Stimulated activated CD8-positive, alpha-beta memory T cell treated with anti-CD3 and anti-CD28 coated beads, Interleukin-2, amount 100 ng/mL, for 1 hour (primary cell): ENCODE measurements around the gene MAGEF1.
"Not testable (repeated sequence)": the region's sequence is repeated elsewhere in the genome, so short reads cannot be mapped to it uniquely, and the experiment has no call there.

Experiments
- DNase-seq, 2 donors: peaks; one replicate each; pipeline ENCODE4 v3.0.0-alpha.2; 2020; ENCODE audit warnings: low read depth in 2 of 2

Gene MAGEF1

DNA sequence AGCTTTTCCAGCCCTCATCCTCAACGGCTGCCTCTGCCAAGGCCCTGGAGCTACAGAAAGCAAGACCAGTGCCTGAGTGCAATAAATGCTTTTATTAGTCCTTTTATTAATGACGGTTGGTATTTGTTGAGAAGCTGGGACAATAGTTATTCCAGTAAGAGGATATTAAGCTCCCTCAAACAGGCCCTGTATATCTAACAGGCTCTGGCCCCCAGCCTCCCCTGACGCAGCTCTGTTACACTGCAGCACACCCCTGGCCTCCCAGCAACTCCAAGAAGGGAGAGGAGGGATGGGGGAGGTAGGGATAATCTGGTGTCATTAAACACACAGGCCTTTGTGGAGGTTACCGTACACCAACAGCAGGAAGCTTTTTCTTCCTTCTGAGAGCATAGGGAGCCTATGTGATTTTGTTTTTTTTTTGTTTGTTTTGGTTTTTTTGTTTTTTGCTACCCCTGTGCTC is 30.8 kb upstream of the MAGEF1 start:
- DNase-seq, result no peak

DNA sequence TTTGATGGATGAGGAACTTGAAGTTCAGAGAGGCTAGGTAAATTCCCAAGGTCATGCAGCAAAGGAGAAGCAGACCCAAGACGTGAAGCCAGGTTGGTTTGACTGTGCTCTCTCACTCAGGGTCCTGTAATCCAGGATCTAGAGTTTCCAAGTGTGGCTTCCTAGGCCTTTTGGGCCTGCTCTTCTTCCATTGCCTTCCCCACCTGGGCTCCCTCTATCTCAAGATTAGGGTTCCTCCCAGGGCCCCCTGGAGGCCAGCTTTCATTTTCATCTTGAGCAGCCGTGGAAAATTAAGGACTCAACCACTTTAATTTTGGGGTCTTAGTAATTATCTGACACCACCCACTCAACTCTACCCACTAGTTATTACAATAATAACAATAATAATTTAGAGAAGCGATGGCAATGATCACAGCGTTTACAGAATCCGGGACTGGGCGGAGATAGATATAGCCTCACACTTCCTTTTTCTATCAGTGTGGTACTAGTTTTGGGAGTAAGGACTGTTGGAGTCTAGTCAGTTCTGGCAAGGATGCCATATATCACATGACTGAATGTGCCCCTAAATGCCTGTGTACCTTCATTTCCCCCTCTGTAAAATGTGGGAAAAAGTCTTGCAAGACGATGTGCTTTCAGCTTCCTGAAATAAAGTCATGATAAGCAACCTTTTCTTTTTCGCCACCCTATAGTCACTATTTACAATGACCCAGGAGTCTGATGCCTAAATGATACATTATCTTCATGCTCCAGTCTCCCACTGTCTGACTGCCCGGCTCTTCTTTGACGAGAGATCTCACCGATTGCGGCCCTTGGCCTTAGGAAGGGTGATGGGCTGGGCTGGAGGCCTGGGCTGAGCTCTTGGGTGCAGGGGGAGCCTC is 30.2 kb upstream of the MAGEF1 start:
- DNase-seq, result no peak

DNA sequence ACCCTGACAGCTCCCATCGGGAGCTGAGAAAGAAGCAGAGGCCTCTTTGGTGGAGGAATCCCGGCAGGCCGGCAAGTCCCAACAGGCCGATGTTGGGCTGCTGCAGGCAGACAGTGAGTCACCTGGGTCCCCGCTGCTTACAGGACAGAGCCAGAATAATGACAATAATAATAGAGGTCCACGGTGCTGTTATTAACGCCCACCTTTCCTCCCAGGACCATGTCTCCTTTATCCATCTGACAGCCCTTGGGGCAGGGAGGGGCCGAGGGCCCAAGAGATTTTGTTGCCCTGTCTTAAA is 29.3 kb upstream of the MAGEF1 start:
- no peak for DNase-seq

DNA sequence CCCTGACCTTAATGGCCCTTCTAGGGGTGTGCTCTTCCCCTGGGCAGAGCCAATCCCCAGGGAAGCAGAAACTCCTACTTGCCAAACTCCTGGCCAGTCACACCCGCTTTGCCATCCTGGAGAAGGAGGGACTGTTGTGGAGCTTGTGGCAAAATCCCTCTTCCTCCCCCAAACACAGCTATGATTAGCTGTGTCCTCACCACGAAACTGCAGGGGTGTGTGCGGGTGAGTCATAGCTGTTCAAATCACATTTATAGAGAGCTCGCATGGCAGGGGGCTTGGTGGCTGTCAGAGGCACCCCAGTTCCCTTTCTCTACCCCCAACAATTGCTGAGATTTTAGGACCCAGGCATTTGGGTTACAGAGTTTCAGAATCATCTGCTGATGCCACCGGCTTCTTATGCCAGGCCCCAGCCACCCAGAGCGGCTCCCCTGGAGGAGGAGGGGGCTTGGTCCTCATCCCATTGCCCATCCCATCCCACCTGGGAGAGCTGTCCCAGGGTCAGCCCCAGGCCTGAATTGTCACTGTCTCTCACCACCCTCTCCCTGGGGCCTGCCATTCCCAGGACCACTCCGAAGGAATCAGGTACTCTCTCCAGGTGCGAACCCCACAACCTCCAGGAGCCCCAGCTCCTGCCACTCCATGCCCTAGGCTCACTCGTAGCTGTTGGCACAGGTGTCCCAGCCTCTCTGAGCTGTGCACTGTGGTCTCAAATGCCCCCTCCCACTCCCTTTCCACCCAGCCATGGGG is 28.8 kb upstream of the MAGEF1 start:
- no peak for DNase-seq

DNA sequence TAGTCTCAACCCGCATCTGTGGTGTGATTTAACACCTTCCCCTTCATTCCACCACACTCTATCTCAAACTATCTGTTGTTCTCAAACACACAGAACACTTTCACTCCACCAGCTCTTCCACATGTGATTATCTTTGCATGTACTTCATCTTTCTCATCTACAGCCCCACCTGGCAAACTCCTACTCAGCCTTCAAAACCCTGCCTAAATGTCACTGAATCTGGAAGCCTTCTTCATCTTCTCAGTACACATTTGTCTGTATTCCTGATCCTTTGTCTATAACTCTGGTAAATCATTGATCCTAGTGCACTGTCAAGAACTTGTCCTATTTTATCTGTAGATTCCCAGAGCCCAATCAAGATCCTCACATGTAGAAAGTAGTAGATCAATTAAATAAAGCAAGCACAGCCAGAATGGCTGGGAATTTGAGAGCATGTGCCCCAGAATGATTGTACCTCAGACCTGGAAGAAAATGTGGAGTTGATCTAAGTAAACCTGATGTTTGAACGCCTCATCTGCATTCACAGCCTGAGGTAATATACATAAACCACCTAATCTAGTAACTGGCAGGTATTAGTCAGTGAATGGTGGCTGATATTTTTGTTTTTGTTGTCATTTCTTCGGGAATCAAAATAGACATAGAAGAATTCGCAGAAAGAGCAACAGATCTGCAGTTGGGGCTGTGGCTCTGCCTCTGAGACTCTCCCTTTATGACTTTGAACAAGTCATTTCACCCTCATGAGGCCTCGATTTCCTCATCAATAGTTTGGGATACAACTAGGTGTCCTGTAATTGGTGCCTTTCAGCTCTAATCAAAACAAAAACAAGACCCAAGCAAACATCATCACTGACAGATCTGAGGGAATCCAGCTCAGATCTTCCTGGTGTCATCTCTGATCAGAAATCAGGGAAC is 28.0 kb upstream of the MAGEF1 start:
- no peak for DNase-seq

DNA sequence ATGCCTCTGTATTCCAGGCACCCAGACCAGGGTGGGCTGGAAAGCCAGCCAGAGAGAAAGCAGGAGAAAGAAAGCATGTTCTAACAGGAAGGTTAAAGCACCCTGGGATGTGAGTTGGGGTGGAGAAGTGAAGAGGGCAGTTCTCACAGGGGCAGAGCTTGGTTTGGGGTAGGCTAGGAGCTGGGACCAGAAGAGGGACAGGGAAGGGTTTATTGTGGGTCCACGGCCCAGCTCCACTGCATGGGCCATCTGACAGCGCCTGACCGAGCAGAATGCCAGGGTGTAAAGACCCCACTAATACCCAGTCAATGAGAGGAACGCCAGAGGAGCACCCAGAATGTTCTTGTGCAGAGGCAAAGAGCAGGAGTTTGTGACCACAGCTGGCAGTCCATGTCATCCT is 27.1 kb upstream of the MAGEF1 start:
- DNase-seq, result no peak

DNA sequence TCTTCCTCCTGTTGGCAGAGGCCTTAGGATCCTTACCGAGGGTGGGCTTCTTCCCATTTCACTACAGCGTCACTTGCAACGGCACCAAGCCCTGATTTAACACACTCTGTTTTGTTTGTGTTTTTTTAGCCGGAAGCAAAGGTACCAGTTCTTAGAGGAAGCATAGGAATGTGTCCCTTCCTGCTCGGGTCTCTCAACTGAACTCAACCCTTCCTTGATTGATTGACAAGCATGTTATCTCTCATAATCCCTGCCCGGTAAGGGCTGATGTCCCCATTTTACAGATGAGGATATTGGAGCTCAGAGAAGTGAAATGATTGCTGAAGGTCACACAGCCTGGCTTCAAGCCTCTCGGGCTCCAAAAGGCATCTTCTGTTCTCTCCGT is 26.6 kb upstream of the MAGEF1 start:
- no peak for DNase-seq

DNA sequence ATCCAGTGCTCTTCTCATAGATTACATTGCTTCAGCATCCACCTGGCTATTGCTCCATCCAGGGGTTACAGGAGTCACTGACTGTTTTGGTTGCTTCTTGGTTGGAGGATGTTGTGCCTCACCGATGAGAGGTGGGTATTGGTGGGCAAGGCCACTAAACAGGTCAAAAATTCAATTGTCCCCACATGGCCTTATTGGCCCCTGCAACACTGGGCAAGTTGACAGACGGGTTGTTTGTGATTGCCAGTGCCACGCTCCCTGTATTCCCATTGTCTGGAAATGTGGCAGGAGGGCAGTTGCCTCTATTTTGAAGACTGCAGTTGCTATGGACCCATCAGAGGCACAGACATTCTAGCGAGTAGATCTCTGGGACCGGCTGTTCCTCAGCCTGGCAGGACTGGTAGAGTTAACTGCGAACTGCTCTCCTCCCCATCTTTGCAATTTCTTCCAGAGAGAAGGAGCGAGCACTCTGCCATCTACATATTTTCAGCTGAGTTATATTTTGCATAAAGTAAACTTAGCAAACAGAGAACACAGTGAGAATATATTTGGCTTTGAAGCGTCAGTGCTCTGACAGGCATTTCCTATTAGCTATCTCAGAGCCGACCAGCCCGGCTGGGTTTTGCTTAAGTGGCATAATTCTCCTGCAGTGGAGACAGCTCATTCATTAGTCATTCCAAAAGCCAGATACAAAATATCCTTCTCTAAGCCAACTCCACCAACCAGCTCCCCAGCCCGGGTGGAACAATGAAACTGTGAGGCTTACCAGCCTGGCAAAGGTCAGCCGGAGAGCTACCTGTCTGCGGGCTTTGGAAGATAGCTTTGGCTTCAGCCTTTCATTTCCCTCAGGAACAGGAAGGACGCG is 26.0 kb upstream of the MAGEF1 start:
- no peak for DNase-seq

DNA sequence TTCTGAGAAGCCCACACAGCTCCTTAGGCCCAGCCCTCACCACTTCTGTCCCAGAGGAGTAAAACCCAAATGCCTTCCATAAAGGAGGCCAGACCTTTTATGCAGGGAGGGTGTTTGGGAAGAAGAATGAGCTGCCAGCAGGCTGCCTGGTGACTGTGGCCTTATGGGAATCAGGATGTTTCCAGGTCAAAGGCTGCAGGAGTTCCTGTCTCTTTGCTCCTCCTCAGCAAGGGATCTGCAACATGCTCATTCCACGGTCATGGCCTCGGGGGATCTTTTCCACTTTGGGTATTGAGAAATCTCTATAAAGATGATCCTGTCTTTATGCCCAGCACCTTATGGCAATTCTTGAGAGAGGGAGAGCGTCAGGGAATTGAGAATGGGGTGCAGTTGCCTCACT is 25.2 kb upstream of the MAGEF1 start:
- DNase-seq, result no peak

DNA sequence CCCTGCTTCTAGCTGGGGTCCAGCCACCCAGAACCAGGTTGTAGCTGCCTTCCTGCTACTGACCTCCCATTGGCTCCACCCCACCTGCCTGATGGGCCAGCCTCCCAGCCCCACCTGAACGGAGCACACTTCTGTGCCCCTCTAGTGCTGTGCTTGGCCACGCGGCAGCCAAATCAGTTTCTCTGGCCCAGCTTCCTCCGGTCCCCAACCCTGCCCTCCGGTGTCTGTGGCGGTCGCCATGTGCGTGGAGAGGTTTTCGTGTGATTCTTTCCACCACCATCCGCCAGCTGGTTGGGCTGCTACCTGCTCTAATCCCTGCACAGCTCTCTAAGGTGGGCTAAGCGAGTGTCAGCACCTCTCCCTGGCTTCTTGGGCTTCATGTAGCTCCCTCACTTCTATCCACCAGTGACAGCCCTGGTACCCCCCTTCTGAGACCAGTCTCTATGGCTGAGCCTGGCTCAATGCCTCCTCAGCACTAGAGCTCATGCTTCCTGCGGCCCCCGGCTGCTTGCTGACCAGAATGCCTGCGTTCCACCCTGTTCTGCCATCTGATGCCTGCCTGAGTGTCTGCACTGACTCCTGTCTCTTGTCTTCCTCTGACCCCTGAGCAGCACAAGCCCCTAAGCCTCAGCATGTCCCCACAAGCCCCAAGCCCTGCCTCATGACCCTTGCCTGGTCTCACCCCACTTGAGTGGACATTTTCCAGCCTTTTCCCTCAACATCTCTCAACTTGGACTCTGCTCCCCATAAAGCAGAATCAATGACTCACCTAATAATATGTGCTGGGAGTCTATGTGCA is 23.2 kb upstream of the MAGEF1 start:
- no peak for DNase-seq

DNA sequence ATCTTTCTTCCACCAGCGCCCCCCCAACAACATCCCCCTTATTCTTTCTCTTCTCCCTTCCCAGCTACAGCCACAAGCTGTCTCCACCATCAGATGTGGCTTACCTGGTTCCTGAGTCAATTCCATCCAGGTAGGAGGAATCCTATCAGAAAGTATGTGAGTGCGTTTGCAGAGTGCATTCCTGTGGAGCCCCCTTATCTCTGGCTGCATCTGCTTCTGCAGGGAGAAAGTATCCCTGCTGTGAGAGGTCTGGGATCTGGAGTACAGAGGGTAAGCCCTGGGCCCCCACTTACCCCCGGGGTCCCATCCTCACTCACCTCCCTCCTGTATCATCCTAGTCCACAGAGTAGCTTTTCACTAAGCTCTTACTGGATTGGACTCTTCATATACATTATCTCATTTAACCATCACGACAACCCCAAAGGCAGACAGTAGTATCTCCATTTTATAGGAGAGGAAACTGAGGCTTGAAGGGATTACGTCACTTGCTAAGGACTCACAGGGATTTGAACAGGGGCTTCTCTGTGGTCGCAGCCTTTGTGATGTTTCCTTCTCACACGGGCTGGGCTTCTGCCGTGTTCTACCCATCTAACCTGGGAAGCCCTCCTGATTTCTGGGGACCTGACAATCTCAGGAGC is 22.2 kb upstream of the MAGEF1 start:
- DNase-seq, result no peak

DNA sequence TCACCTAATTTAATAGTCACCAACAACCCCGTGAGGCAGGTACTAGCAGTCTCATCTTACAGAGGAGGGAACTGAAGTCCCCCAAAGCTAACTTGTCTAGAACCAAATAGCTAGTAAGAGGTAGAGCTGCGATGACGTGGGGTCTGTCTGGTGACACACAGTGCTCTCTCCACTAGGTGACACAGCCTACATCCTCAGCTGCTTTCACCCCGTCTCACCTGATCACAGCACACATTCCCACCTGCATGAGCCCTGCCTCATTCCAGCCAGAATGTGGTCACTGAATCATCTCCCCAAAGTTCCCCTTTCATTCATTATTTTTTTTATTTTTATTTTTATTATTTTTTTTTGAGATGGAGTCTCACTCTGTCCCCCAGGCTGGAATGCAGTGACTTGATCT is 21.3 kb upstream of the MAGEF1 start:
- no peak for DNase-seq

DNA sequence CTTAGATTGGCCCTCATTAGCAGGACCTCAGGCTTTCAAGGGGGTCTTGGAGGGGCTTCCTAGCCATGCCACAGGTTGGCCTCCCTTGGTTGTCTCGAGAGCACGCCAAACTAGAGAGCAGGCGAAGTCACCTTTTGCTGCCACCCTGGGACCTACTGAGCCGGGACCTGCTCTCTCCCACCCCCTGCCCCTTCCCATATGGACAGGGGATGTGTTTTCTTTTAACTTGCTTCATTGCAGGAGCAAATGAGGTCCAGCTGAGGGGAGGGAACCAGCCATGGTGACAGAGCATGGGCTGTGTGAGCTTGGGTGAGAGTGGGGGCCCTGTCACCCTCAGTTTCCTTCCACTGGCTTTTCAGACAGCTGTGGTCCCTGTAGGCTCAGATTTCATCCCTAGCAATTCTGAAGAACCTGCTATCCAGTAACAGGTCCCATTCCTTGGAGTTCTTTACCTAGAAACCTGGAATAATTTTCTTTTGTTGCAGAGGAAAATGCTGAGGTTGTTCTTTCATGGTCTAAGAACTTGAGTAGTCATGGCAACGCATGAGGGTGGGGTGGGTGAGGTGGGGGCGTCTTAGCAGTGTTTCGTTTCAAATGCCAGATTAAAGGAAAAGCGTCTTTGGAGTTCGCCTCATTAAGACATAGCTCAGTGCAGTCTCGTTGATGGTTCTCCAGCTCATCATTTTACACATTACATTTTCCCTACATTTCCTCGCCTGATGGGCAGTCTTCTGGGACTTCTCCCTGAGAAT is 20.1 kb upstream of the MAGEF1 start:
- DNase-seq, result no peak

DNA sequence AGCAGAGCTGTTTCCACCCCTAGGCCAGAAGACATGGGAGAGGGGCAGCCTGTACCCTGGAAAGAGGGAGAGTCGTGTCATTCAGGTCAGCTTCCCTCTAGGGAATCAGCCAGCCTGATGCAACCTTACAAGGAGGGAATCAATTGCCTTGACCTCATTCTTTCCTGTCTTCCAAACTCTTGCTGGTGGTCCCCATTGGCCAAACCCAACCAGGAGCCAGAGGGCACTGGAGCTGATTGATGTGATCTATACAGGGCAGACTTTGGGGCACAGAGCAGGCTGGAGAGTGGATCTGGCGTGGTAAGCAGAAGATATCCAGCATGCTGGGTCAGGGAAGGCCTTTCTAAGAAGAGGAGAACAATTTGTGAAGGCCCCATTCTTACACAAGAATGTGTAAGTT is 19.1 kb upstream of the MAGEF1 start:
- DNase-seq, result no peak

DNA sequence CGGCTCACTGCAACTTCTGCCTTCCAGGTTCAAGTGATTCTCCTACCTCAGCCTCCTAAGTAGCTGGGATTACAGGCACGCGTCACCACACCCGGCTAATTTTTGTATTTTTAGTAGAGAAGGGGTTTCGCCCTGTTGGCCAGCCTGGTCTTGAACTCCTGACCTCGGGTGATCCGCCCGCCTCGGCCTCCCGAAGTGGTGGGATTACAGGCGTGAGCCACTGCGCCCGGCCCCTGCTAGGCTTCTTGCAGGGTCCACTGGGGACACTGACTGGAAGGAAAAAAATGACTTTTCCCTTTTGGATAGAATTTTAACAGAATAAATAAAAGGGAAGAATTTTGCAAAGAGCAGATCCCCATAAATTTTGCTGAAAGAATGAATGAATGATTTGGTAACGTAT is 17.3 kb upstream of the MAGEF1 start:
- not testable (repeated sequence) for DNase-seq

DNA sequence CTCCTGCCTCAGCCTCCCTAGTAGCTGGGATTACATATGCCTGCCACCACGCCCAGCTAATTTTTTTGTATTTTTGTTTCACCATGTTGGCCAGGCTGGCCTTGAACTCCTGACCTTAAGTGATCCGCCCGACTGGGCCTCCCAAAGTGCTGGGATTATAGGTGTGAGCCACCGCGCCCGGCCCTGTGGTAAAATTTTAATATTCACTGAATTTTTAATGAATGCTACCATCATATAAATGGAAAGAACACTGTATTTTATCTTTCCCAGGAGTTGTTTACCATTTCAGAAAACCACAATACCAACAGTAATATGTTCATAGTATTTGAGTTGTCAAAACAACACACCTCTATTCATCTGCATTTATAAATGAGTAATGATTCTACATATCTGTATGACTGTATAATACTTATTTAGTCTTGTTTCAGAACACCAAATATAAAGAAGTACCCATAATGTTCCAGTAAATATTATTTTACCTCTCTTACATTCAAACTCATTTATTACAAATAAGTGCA is 16.2 kb upstream of the MAGEF1 start:
- no peak for DNase-seq

DNA sequence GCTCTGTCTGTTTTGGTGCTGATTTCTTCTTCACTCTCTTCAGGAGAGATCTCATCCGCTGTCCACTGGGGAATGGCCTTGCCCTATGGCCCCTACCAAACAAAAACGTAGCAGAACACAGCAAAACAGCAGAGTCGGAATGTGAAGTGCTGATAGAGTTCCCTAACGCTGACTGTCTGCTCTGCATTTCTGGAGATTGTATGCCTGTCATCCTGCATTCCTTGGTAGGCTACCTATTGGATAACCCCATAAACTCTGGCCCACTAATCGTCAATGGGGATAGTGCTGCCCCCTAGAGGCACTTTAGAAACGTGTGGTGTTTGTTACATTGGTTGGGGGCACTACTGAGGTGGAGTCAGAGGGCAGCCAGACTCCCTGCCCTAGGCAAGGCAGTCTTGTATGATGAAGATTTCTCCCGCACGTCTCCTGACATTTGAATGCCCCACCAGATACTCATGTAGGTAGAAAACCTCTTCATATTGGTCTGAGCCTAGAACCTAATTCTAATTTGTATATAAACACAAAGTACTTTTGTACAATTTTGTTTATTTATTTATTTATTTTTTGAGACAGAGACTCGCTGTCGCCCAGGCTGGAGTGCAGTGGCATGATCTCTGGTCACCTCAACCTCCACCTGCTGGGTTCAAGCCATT is 15.6 kb upstream of the MAGEF1 start:
- no peak for DNase-seq

DNA sequence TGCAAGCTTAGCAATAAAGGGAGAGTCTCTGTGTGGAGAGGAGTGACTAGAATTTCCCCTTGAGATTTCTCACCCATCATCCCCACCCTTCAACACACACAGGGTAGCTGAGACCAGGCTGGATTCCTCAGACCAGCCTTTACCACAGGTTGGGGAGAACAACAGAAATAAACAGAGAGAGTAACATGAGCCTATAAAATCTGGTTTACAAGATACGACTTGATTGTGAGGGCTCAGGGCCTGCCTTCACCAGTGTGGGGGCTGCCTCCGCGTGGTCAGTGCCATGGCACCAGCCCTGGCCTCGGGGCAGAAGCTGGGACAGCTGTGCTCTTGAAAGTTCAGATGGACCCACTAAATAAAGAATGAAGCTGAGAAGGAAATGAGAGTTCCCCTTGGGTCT is 14.6 kb upstream of the MAGEF1 start:
- DNase-seq, result no peak
